ENCODE data around the gene TMC2. TPM values are rescaled to one million over a fixed set of nuclear protein-coding genes. Genes with fewer than 3 reads are reported as not detected.

The TMC2 gene
- polyA plus RNA-seq, 1 experiment, result not detected

GRCh38 chr20:2595076-2595475, 58.7 kb downstream of the TMC2 start:
- H3K27me3 ChIP-seq (ENCODE audit: control insufficient read depth, insufficient read depth, low read length), result peaks cover 4% of the 10 kb centered on the region
- no peak for DNase-seq (ENCODE audit: low read depth)
- CTCF ChIA-PET, result no interaction called here
- POLR2A ChIA-PET, result no interaction called here
- H3K4me3 ChIP-seq (ENCODE audit: low read depth, low read length), result no peak overlapping the region
- no peak for TF ChIP-seq CTCF (IDR thresholded peaks at IDR 0.05; ENCODE audit: insufficient read depth, low read depth, low read length)
- H3K36me3 ChIP-seq (ENCODE audit: control insufficient read depth, insufficient read depth, low read length), result no peaks in the 10 kb centered on the region

- Histone ChIP-seq H3K36me3 (ENCODE audit: control insufficient read depth, insufficient read depth, low read length) (no peaks in the 10 kb centered on the region), H3K27me3 (ENCODE audit: control insufficient read depth, insufficient read depth, low read length) (peaks cover 4% of the 10 kb centered on the region), H3K4me3 (ENCODE audit: low read depth, low read length) (no peak overlapping the region)
- ChIA-PET CTCF (interaction anchor here (0.5 to 1.3 kb wide), 2 partner anchors 9 to 244 kb away, joined by 3 to 4 read pairs; no protein-coding TSS in a partner anchor), POLR2A (no interaction called here)
- DNase-seq (ENCODE audit: low read depth), result no peak
- TF ChIP-seq CTCF (IDR thresholded peaks at IDR 0.05; ENCODE audit: insufficient read depth, low read depth, low read length), result no peak
Measured at GRCh38 chr20:2596673-2597279, 60.4 kb downstream of the TMC2 start.

DNA sequence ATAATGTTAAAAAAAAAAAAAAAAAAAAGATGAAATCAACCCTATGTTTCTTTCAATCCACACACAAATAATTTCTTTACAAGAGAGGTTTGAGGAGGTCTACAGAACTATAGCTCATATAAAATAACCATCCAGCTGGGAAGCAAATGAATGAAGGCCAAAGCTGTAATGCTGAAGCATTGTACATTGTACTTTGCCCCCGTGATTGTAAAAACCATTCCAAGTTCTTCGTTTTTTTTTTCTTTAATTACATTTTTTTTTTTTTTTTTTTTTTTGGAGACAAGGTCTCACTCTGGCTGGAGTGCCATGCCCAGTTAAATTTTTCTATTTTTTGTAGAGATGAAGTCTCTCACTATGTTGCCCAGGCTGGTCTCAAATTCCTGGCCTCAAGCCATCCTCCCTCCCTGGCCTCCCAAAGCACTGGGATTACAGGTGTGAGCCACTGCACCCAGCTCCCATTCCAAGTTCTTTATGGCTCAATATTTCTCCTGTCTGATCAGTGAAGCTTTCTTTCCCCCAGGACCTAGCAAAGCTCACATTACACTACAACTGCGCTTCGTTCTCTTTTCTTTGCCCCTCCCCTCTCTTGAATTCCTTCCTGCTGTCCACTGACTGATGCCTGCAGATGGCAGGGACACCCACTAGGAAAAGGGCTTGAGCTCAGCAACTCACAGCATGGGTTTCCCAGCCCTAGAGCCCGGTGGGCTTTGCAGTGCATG, 63.1 kb downstream of the TMC2 start:
- TF ChIP-seq CTCF (IDR thresholded peaks at IDR 0.05; ENCODE audit: insufficient read depth, low read depth, low read length), result no peak
- POLR2A ChIA-PET, result no interaction called here
- Histone ChIP-seq H3K27me3 (ENCODE audit: control insufficient read depth, insufficient read depth, low read length) (peaks cover 2% of the 10 kb centered on the region; the same call in 1 of the 2 replicates), H3K36me3 (ENCODE audit: control insufficient read depth, insufficient read depth, low read length) (no peaks in the 10 kb centered on the region), H3K4me3 (ENCODE audit: low read depth, low read length) (no peak overlapping the region)
- DNase-seq (ENCODE audit: low read depth), result no peak
- CTCF ChIA-PET, result no interaction called here

GRCh38 chr20:2602046-2602735, 65.8 kb downstream of the TMC2 start:
- H3K36me3 ChIP-seq (ENCODE audit: control insufficient read depth, insufficient read depth, low read length), result no peaks in the 10 kb centered on the region
- POLR2A ChIA-PET, result no interaction called here
- H3K4me3 ChIP-seq (ENCODE audit: low read depth, low read length), result no peak overlapping the region
- peaks cover 2% of the 10 kb centered on the region; the same call in 1 of the 2 replicates for H3K27me3 ChIP-seq (ENCODE audit: control insufficient read depth, insufficient read depth, low read length)
- no peak for TF ChIP-seq CTCF (IDR thresholded peaks at IDR 0.05; ENCODE audit: insufficient read depth, low read depth, low read length)
- CTCF ChIA-PET, result no interaction called here
- no peak for DNase-seq (ENCODE audit: low read depth)

- CTCF ChIA-PET, result interaction anchor here (0.6 kb wide), 1 partner anchor 22 kb away, joined by 3 read pairs; no protein-coding TSS in a partner anchor
- Histone ChIP-seq H3K36me3 (ENCODE audit: control insufficient read depth, insufficient read depth, low read length) (no peaks in the 10 kb centered on the region), H3K4me3 (ENCODE audit: low read depth, low read length) (no peak overlapping the region), H3K27me3 (ENCODE audit: control insufficient read depth, insufficient read depth, low read length) (0 out of 2 replicates have a peak, but pooled peaks cover 2% of the 10 kb centered on the region)
- no peak for DNase-seq (ENCODE audit: low read depth)
- POLR2A ChIA-PET, result no interaction called here
- TF ChIP-seq CTCF (IDR thresholded peaks at IDR 0.05; ENCODE audit: insufficient read depth, low read depth, low read length), result no peak
Measured at GRCh38 chr20:2602746-2603145, 66.4 kb downstream of the TMC2 start.

Data from BJ (cell line).